ENCODE results near the gene PTP4A1.

The PTP4A1 gene

DNA sequence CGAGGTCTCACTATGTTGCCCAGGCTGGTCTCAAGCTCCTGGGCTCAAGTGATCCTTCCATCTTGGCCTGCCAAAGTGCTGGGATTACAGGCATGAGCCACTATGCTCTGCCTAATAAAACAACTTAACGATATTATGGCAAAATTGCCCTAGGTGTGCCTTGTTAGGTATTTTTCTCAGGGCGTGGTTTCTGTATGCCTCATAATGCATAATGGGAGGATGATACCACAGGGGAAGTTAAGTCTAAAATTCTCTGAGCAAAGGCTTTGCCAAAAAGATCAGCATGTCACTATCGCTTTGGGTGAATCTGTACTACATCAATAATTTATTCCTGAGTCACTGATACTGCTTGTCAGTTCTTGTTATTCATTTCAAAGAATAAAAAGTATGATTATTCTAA lies 15.9 kb upstream of the PTP4A1 start:
- DNase-seq (ENCODE audit: low read depth): no peak

GRCh38 chr6:63558278-63558677 lies 14.0 kb upstream of the PTP4A1 start:
- DNase-seq (ENCODE audit: low read depth): no peak

- DNase-seq (ENCODE audit: low read depth): no peak
Measured at GRCh38 chr6:63560801-63561287, 11.4 kb upstream of the PTP4A1 start.

DNA sequence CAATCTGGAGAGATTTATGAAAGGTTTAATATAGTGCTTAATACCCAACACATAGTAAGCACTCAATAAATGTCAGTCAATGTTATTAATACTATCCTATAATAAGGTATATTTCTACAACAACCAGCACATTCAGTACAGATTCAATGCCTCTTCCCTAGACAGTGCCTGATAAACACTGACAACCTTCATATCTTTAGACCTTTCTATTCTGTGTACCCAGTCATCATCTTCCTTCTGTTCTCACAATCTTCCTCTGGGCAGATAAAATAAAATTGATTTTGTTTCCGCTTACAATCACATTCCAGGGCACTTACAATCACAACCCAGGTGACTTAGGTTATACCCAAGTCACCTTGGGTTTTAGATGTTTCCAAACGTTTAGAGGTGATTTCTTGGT lies 11.0 kb upstream of the PTP4A1 start:
- DNase-seq (ENCODE audit: low read depth): no peak

GRCh38 chr6:63563235-63563634 lies 9.0 kb upstream of the PTP4A1 start:
- DNase-seq (ENCODE audit: low read depth): no peak

DNA sequence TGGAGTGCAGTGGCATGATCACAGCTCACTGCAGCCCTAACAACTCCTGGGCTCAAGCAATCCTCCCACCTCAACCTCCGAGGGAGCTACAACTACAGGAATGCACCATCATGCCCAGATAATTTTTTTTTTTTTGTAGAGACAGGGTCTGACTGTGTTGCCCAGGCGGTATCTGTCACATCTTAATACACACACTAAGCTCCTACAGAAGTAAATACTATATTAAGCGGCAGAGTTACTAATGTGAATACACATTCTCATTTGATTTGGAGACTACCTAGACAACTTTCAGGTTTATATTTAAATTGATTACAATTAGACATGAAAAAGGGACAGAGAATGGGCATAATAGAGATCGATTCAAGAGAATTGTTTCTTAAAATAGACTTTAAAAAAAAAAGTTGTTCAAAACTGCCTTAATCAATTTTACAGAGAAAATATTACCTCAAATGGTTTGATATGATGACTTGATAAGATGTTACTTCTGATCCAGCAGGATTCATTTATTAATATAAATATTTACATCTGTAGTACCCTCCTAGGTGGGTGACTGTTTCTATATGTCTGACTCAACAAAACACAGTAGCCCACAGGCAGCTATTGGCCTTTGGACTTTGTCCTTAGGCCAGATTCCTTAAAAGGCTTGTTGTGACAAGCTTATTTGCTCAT lies 7.1 kb upstream of the PTP4A1 start:
- DNase-seq (ENCODE audit: low read depth): no peak

- no peak for DNase-seq (ENCODE audit: low read depth)
Measured at GRCh38 chr6:63565727-63566596, 6.3 kb upstream of the PTP4A1 start.

GRCh38 chr6:63567966-63568365 lies 4.3 kb upstream of the PTP4A1 start:
- DNase-seq (ENCODE audit: low read depth): no peak

- no peak for DNase-seq (ENCODE audit: low read depth)
Measured at GRCh38 chr6:63571361-63572043, 778 bp upstream of the PTP4A1 start.

- DNase-seq (ENCODE audit: low read depth): no peak
Measured at GRCh38 chr6:63572747-63573075, 431 bp downstream of the PTP4A1 start.

DNA sequence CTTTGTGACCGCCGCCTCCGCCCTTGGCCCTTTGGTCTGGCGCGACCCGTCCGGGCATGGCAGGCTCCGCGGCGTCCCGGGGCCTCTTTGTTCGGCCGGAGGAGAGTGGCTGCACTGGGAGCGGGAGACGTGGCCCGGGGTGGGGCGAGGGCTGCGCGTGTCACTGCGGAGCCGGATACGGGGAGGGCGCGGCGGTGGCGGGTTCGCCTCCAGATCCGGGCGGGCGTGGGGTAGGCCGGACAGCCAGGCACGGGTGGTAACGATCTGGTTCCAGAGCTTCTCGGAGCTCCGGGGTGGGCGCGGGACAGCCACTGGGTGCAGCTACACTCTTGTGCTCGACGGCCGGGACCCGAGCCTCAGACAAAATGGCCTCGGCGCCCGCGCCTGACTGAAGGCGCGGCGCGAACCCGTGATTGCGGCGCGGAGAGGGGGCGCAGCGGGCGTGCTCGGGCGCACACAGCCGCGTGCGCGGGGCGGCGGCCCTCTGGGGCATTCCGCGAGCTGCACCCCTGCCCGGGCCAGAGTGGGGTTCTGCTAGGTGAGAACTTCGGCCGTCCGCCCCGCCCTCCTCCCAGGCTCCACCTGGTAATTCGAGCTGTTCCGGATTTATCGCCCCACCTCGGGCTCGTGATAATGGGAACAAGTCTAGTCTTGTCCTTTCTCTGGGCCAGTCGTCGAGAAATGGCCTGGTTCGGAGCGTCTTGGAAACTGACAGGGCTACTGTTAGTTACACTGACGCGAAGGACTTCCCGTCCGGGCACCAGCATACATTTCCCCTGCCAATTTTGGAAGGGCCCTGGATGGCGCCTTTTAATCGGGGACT lies 1.0 kb downstream of the PTP4A1 start:
- DNase-seq (ENCODE audit: low read depth): peak; percentile 55

GRCh38 chr6:63573899-63574553 lies 1.7 kb downstream of the PTP4A1 start:
- peak; percentile 28 for DNase-seq (ENCODE audit: low read depth)

- no peak for DNase-seq (ENCODE audit: low read depth)
Measured at GRCh38 chr6:63574554-63574900, 2.2 kb downstream of the PTP4A1 start.

- DNase-seq (ENCODE audit: low read depth): no peak
Measured at GRCh38 chr6:63576147-63576772, 4.0 kb downstream of the PTP4A1 start.

DNA sequence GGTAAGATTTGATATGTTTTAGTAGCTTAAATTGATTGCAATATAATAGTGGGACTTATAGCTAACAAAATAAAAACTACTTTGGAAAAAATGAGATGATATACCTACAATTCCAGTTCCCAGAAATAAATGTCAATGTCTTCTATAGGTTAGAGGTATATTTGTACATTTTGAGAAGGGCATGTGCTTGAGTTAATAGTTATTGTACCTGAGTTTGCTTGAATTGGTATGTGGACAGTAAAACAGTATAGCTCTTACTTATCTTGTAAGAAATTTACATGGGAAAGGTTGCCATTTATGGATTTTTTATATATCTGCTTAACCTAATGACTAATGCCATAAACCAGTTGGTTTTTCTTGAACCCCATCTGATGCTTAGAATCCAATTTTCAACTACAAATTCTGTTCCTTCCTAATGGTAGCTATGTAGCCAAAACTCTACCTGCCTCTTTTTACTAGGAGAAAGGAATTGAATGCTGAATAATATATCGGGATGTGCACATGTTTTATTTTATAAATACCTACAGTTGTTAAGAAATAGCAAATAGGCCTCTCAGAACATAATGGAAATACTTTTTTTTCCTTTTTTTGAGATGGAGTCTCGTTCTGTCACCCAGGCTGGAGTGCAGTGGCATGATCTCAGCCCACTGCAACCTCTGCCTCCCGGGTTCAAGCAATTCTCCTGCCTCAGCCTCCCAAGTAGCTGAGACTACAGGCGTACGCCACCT lies 4.9 kb downstream of the PTP4A1 start:
- no peak for DNase-seq (ENCODE audit: low read depth)

DNA sequence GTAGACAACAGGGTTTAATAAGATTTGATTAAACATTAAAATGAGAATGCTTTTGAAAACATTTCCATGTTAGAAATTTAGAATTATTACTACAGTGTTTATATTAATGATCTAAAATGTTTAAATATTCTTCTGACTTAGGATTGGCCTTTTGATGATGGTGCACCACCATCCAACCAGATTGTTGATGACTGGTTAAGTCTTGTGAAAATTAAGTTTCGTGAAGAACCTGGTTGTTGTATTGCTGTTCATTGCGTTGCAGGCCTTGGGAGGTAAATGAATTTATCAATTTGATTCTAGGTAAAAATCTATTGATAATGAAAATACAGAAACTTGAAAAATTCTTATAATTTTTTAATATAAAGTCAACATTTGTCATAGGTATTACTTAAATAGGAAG lies 6.5 kb downstream of the PTP4A1 start:
- DNase-seq (ENCODE audit: low read depth): no peak

GRCh38 chr6:63579937-63580703 lies 7.8 kb downstream of the PTP4A1 start:
- DNase-seq (ENCODE audit: low read depth): no peak

- DNase-seq (ENCODE audit: low read depth): no peak
Measured at GRCh38 chr6:63580704-63580961, 8.4 kb downstream of the PTP4A1 start.

- DNase-seq (ENCODE audit: low read depth): no peak
Measured at GRCh38 chr6:63581355-63582013, 9.2 kb downstream of the PTP4A1 start.
